T-cell (primary cell): Measurements from ENCODE around the gene ISOC2. TPM values are rescaled to one million over a fixed set of nuclear protein-coding genes. Genes with fewer than 3 reads are reported as not detected.

ENCODE experiments used
- ATAC-seq, 4 experiments: fragments of 200-7000 bp in 3 of 4; fragments of 150-1000 bp in 1 of 4; cut with Tn5 transposase; replicated peaks in 1 of 4; 1 replicate in 3 of 4; 2 replicates in 1 of 4; pipeline ENCODE4 v1.10.0; 2021; ENCODE audit warnings: moderate library complexity in 3 of 4, mild to moderate bottlenecking in 2 of 4, moderate number of reproducible peaks in 1 of 4
- CTCF ChIA-PET, 2 donors: fragments of 300-600 bp; sonication (Branson Sonifier 250); formaldehyde crosslinking; loops; one replicate each; lab custom pipeline; 2022; ENCODE audit warnings: antibody characterized with exemption in 2 of 2; lab: Charles Lee
- POLR2A ChIA-PET, 2 donors: fragments of 300-600 bp; sonication (Branson Sonifier 250); formaldehyde crosslinking; loops; one replicate each; lab custom pipeline; 2022; ENCODE audit warnings: antibody characterized with exemption in 2 of 2; lab: Charles Lee
- DNase-seq, 35 experiments: peaks; one replicate each; pipeline versions ENCODE4 v3.0.0 to v3.0.0-alpha.2; 2013 to 2023
- H3K27ac ChIP-seq: one replicate; pipeline ENCODE4 v1.5.1; 2013; ENCODE audit warnings: low read length
- H3K27me3 ChIP-seq, 2 experiments: replicated peaks in 1 of 2; 1 replicate in 1 of 2; 2 replicates in 1 of 2; pipeline versions ENCODE4 v1.6.1 to v1.7.0; 2013; ENCODE audit warnings: low read length in 1 of 2, mixed read lengths in 1 of 2; ENCODE audit not compliant: control insufficient read depth in 2 of 2, insufficient read depth in 2 of 2; ENCODE audit errors: extremely low read depth in 1 of 2
- H3K36me3 ChIP-seq, 2 donors: 1 replicate in 1 of 2; 2 replicates in 1 of 2; pipeline versions ENCODE4 v1.6.1 to v1.7.0; 2013; ENCODE audit warnings: low read length in 1 of 2; ENCODE audit not compliant: control insufficient read depth in 2 of 2, insufficient read depth in 1 of 2; ENCODE audit errors: extremely low read depth in 1 of 2
- H3K4me1 ChIP-seq, 2 experiments: 1 replicate in 1 of 2; 2 replicates in 1 of 2; pipeline versions ENCODE4 v1.6.1 to v1.7.0; 2013; ENCODE audit warnings: low read length in 2 of 2, mixed read lengths in 1 of 2; ENCODE audit not compliant: insufficient read depth in 2 of 2, control insufficient read depth in 1 of 2; ENCODE audit errors: extremely low read depth in 1 of 2
- H3K4me3 ChIP-seq, 2 donors: 1 replicate in 1 of 2; 2 replicates in 1 of 2; pipeline versions ENCODE4 v1.5.1 to v1.7.0; 2013; ENCODE audit warnings: mild to moderate bottlenecking in 2 of 2, low read length in 1 of 2, moderate library complexity in 1 of 2; ENCODE audit not compliant: control insufficient read depth in 1 of 2; ENCODE audit errors: extremely low read depth in 1 of 2
- H3K9me3 ChIP-seq: 2 replicates; pipeline ENCODE4 v1.7.0; 2013
- H3K27ac Mint-ChIP-seq, 2 donors: one replicate each; pipeline ENCODE4 v1.8.0; 2020 to 2021; ENCODE audit warnings: mild to moderate bottlenecking in 2 of 2, mixed read lengths in 2 of 2
- H3K27me3 Mint-ChIP-seq, 2 donors: one replicate each; pipeline ENCODE4 v1.8.0; 2021 to 2022; ENCODE audit warnings: mixed read lengths in 2 of 2
- H3K36me3 Mint-ChIP-seq: one replicate; pipeline ENCODE4 v1.8.0; 2021; ENCODE audit warnings: mixed read lengths
- H3K4me1 Mint-ChIP-seq, 3 donors: one replicate each; pipeline ENCODE4 v1.8.0; 2020 to 2022; ENCODE audit warnings: mixed read lengths in 3 of 3, mild to moderate bottlenecking in 1 of 3
- H3K4me3 Mint-ChIP-seq, 3 donors: one replicate each; pipeline ENCODE4 v1.8.0; 2020 to 2022; ENCODE audit warnings: mild to moderate bottlenecking in 3 of 3, mixed read lengths in 3 of 3, moderate library complexity in 3 of 3
- H3K9me3 Mint-ChIP-seq, 3 donors: one replicate each; pipeline ENCODE4 v1.8.0; 2020 to 2022; ENCODE audit warnings: mixed read lengths in 3 of 3
- WGBS: methylation state at CpG from one replicate; pipeline ENCODE4 v1.1.5; 2013; ENCODE audit warnings: missing lambda C conversion rate; ENCODE audit not compliant: insufficient coverage; 5-methylcytosine and 5-hydroxymethylcytosine counted together
- total RNA-seq, 35 experiments: library from RNA in 6 of 35; stranded (reverse) in 6 of 35; fragments of 120-200 nt in 1 of 35; gene quantifications; one replicate each; pipeline versions ENCODE4 v1.2.1 to v1.2.4 and lab custom pipeline; 2013 to 2026

Gene ISOC2
- total RNA-seq, 5 donors from 2014 or later (not counting 1 experiment from before 2014, with no cell fraction given) = 6.8 to 18.9 (median 14.7) TPM

- Mint-ChIP-seq H3K27me3 (no peaks in the 10 kb centered on the region), H3K4me1 (peaks cover 23 to 30% (median 29%) of the 10 kb centered on the region in 3 donors), H3K27ac (no peak overlapping the region), H3K36me3 (no peaks in the 10 kb centered on the region), H3K9me3 (no peaks in the 10 kb centered on the region), H3K4me3 (no peak overlapping the region)
- WGBS = 83% methylated on average over 15 of the region's 15 CpGs
- no peak for ATAC-seq
- ChIA-PET POLR2A (no interaction called here), CTCF (no interaction called here)
- Histone ChIP-seq H3K4me3 (no peak overlapping the region), H3K4me1 (peaks cover 0 to 23% of the 10 kb centered on the region in 2 experiments), H3K36me3 (no peaks in the 10 kb centered on the region), H3K27ac (no peak overlapping the region), H3K27me3 (peaks cover 0 to 8% of the 10 kb centered on the region in 2 experiments), H3K9me3 (no peaks in the 10 kb centered on the region)
- DNase-seq = no peak
These were observed 2.2 kb upstream of the ISOC2 start for GRCh38 chr19:55463583-55464031.

DNA sequence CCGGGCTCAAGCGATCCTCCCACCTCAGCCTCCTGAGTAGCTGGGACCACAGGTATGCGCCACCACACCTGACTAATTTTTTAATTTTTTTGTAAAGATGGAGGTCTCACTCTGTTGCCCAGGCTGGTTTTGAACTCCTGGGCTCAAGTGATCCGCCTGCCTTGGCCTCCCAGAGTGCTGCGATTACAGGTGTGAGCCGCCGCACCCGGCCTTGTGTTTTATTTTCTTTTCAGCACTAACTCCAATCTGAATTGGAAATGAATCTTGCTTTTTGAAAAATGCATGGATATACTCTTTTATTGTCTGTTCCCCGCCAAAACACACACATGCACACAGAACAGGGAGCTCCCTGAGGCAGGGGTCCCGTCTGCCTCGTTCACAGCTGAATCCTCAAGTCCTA lies 1.3 kb upstream of the ISOC2 start:
- H3K4me3 ChIP-seq = no peak overlapping the region
- H3K36me3 ChIP-seq = no peaks in the 10 kb centered on the region
- Mint-ChIP-seq H3K4me3 (peak overlapping the region; percentile 85 to 88 (median 87)), H3K27me3 (no peaks in the 10 kb centered on the region), H3K9me3 (no peaks in the 10 kb centered on the region), H3K27ac (peak overlapping the region in 1 of 2 donors; percentile 93), H3K4me1 (peaks cover 20 to 30% (median 27%) of the 10 kb centered on the region in 3 donors), H3K36me3 (no peaks in the 10 kb centered on the region)
- 100% methylated on average over 2 of the region's 11 CpGs for WGBS
- POLR2A ChIA-PET = interaction anchor here in 1 of 2 donors (0.7 kb wide), 1 partner anchor 17 kb away, joined by 3 read pairs; no protein-coding TSS in a partner anchor
- CTCF ChIA-PET = no interaction called here
- H3K4me1 ChIP-seq = peaks cover 0 to 19% of the 10 kb centered on the region in 2 experiments
- H3K27ac ChIP-seq = no peak overlapping the region
- DNase-seq (no peak), ATAC-seq (no peak)
- no peaks in the 10 kb centered on the region for H3K9me3 ChIP-seq
- peaks cover 0 to 4% of the 10 kb centered on the region in 2 experiments for H3K27me3 ChIP-seq

DNA sequence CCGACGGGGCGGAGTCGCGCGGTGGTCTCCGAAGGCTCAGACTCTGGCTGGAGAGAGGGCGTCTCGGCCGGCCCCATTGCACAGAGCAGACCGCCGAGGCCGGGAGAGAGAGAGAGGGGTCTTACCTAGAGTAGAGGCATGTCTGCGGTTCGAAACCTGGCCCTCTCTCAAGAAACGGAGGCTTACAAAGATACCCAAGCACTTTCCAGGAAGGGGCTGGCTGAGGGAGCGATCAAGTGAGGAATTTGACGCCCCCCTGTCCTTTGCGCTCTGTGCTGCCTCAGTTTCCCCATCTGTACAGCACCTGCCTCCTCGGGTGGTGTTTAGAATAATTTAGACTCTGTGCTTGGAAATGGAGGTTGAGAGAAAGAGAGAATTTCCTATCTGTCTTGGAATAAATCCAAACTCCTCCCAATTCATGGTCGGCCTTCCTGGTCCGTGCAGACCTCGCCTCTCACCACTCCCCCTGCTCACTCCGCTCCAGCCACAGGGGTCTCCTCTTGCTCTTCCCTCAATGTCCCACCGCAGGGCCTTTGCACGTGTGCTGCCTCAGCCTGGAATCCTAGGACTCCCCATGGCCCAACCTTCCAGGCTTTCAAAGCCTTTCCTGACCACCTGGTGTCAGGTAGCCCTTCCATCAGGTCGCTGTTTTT lies 658 bp upstream of the ISOC2 start:
- ATAC-seq (no peak), DNase-seq (peak in 1 of 35 experiments; percentile 35)
- Mint-ChIP-seq H3K4me1 (peaks cover 20 to 30% (median 25%) of the 10 kb centered on the region in 3 donors), H3K27ac (peak overlapping the region; percentile 77 to 93), H3K9me3 (no peaks in the 10 kb centered on the region), H3K4me3 (peak overlapping the region; percentile 85 to 88 (median 87)), H3K27me3 (no peaks in the 10 kb centered on the region), H3K36me3 (no peaks in the 10 kb centered on the region)
- 13% methylated on average over 22 of the region's 27 CpGs for WGBS
- Histone ChIP-seq H3K4me3 (peak overlapping the region; percentile 84 to 94), H3K9me3 (no peaks in the 10 kb centered on the region), H3K36me3 (no peaks in the 10 kb centered on the region), H3K27me3 (peaks cover 0 to 4% of the 10 kb centered on the region in 2 experiments), H3K27ac (peak overlapping the region; percentile 70), H3K4me1 (peaks cover 0 to 19% of the 10 kb centered on the region in 2 experiments)
- POLR2A ChIA-PET = interaction anchor here (0.6 to 1.0 kb wide), 8 partner anchors 15 to 174 kb away, joined by 3 to 7 read pairs (median 3); partner anchors contain the start of genes FIZ1 (in 1 of the 2), KMT5C (in 1 of the 2) and ZNF784 (in 1 of the 2)
- CTCF ChIA-PET = interaction anchor here in 1 of 2 donors (0.6 to 1.1 kb wide), 9 partner anchors 15 to 208 kb away, joined by 3 to 14 read pairs (median 4); partner anchors contain the start of genes FIZ1, KMT5C, ZNF628 and ZNF784

GRCh38 chr19:55460670-55461258 lies 678 bp downstream of the ISOC2 start:
- H3K9me3 Mint-ChIP-seq = no peaks in the 10 kb centered on the region
- Histone ChIP-seq H3K27me3 (peaks cover 0 to 4% of the 10 kb centered on the region in 2 experiments), H3K4me1 (peaks cover 0 to 19% of the 10 kb centered on the region in 2 experiments), H3K4me3 (peak overlapping the region; percentile 84 to 94), H3K36me3 (no peaks in the 10 kb centered on the region), H3K27ac (peak overlapping the region; percentile 64), H3K9me3 (no peaks in the 10 kb centered on the region)
- peaks cover 20 to 30% (median 25%) of the 10 kb centered on the region in 3 donors for H3K4me1 Mint-ChIP-seq
- CTCF ChIA-PET = no interaction called here
- ATAC-seq = no peak
- DNase-seq = peak in 4 of 35 experiments; percentile 18 to 45 (median 19)
- peaks cover 4% of the 10 kb centered on the region for H3K36me3 Mint-ChIP-seq
- POLR2A ChIA-PET = no interaction called here
- peak overlapping the region in 1 of 2 donors; percentile 44 for H3K27ac Mint-ChIP-seq
- WGBS = 50% methylated on average over 18 of the region's 24 CpGs
- H3K27me3 Mint-ChIP-seq = no peaks in the 10 kb centered on the region
- H3K4me3 Mint-ChIP-seq = peak overlapping the region; percentile 85 to 88 (median 87)

DNA sequence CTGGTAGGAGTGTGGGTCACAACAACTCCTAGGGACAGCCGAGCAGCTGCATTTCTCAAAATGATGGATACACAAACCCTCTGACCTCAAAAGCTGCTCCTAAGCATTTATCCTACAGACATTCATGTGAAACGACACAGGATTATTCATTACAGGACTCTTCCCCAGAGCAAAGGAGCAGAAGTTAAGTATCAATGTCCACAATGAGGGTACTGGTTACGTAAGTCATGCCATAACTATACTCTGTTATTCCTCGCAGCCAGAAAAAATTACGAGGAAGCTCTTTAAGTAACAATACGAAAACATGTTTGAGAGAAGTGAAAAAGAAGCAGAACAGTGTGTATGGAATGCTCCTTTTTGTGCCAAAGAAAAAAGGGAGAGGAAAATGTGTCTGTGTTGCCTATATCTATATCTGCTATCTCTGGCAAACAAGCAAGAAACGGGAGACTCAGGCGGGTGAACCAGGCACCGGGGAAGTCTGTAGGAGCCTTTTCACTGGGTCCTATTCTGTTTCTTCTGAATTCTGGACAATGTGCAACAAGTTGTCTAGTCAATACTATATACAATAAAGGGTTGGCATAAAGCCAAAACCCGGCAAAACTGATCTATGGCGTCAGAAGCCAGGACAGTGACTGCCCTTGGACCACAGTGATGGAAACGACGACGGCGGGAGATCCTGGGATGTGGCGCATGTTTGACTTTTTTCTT lies 1.3 kb downstream of the ISOC2 start:
- H3K4me3 Mint-ChIP-seq = peak overlapping the region; percentile 85 to 88 (median 87)
- DNase-seq (no peak), ATAC-seq (no peak)
- peaks cover 0 to 2% of the 10 kb centered on the region in 2 donors for H3K27me3 Mint-ChIP-seq
- no peaks in the 10 kb centered on the region for H3K9me3 Mint-ChIP-seq
- no peaks in the 10 kb centered on the region for H3K9me3 ChIP-seq
- peaks cover 4% of the 10 kb centered on the region for H3K36me3 Mint-ChIP-seq
- WGBS = 81% methylated on average over 3 of the region's 16 CpGs
- H3K36me3 ChIP-seq = no peaks in the 10 kb centered on the region
- H3K27me3 ChIP-seq = peaks cover 0 to 4% of the 10 kb centered on the region in 2 experiments
- peaks cover 20 to 30% (median 25%) of the 10 kb centered on the region in 3 donors for H3K4me1 Mint-ChIP-seq
- peak overlapping the region in 1 of 2 donors; percentile 20 for H3K27ac Mint-ChIP-seq
- H3K4me3 ChIP-seq = no peak overlapping the region
- CTCF ChIA-PET = interaction anchor here (0.6 to 1.2 kb wide), 2 partner anchors 7 to 56 kb away, joined by 4 to 7 read pairs; no protein-coding TSS in a partner anchor
- H3K4me1 ChIP-seq = peaks cover 0 to 19% of the 10 kb centered on the region in 2 experiments
- H3K27ac ChIP-seq = no peak overlapping the region
- POLR2A ChIA-PET = interaction anchor here in 1 of 2 donors (0.6 kb wide), 1 partner anchor 22 kb away, joined by 3 read pairs; no protein-coding TSS in a partner anchor
